SH-SY5Y (cell line): ENCODE data around the gene SPACA6.

Source experiments
- GATA2 ChIP-seq: IDR thresholded peaks from 2 replicates; pipeline ENCODE4 v1.6.1; 2011; ENCODE audit warnings: mild to moderate bottlenecking, low read depth, low read length
- GATA3 ChIP-seq: IDR thresholded peaks from 2 replicates; pipeline ENCODE4 v1.6.1; 2011; ENCODE audit warnings: low read depth, mild to moderate bottlenecking, low read length, moderate library complexity

The SPACA6 gene

DNA sequence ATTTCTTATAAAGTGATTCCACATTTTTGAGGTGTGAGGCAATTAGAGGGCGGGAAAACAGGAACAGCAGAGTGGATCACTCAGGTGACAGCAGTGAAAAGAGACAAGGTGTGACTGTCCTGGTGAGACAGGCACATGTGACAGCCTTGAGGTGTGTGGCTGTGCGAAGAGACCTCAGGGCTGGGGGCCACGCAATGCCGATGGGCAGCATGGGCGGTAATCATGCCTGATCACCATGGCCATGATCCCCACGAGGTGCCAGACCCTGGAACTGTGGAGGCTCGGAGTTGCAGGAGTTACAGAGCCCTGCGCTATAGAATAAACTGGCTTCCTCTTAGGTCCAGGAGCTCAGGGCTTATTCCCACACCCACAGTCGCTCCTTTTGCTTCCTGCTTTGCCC, 2.0 kb downstream of the SPACA6 start:
- no peak for TF ChIP-seq GATA2
- TF ChIP-seq GATA3 = no peak

- no peak for TF ChIP-seq GATA2
- TF ChIP-seq GATA3 = no peak
Measured at GRCh38 chr19:51695702-51696315, 2.7 kb downstream of the SPACA6 start.

GRCh38 chr19:51696606-51697005, 3.5 kb downstream of the SPACA6 start:
- TF ChIP-seq GATA3 = no peak
- no peak for TF ChIP-seq GATA2

GRCh38 chr19:51697169-51697776, 4.1 kb downstream of the SPACA6 start:
- no peak for TF ChIP-seq GATA3
- TF ChIP-seq GATA2 = no peak

DNA sequence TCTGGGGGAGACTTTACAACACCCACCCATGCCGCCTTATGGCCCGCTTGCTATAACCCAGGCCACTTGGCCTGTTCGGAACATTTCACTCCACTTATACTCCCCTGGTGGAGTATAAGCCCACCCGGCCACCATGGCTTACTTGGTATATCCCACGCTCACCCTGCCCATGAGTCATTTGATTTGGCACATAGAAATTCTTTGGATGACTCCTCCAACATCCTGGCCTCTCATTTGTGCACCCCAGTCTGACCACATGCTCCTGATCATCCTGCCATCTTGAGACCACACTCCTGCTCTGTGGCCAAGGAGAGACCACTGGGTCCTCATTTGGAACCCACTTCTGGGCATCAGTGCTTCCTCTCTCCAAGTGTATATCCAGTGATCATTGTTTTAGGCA, 5.2 kb downstream of the SPACA6 start:
- TF ChIP-seq GATA3 = no peak
- TF ChIP-seq GATA2 = no peak

DNA sequence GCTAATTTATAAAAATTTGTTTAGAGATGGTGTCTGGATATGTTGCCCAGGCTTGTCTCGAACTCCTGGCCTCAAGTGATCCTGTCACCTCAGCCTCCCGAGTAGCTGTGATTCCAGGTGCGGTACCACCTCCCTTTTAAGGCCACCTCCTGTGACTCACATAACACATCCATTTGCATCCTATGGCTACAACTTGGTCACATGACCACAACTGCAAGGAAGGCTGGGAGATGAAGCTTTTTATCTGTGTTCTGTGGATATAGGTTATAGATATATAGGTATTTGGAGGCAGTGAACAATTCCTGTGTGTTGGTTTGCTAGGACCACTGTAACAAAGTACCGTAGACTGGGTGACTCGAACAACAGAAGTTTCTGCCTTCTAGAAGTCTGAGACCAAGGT, 6.0 kb downstream of the SPACA6 start:
- TF ChIP-seq GATA2 = no peak
- TF ChIP-seq GATA3 = no peak

DNA sequence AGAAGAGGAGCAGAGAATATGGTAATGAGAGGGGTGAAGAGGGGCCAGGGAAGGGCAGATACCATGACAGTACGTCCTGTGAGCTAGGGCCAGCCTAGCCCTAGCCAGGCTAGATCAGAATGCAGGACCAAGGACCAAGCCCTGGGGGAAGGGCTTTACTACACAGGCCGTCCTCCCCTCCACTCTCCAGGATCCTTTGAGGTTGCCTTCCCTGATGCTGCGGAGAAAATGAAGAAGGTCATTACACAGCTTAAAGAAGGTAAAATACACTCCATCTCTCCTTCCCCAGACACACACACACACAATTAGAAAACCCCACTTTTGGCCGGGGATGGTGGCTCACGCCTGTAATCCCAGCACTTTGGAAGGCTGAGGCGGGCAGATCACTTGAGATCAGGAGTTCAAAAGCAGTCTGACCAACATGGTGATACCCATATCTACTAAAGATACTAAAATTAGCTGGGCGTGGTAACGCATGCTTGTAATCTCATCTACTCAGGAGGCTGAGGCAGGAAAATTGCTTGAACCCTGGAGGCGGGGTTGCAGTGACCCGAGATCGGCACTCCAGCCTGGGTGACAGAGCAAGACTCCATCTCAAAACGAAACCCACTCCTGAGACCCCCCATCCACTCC, 8.5 kb downstream of the SPACA6 start:
- TF ChIP-seq GATA2 = no peak
- no peak for TF ChIP-seq GATA3

DNA sequence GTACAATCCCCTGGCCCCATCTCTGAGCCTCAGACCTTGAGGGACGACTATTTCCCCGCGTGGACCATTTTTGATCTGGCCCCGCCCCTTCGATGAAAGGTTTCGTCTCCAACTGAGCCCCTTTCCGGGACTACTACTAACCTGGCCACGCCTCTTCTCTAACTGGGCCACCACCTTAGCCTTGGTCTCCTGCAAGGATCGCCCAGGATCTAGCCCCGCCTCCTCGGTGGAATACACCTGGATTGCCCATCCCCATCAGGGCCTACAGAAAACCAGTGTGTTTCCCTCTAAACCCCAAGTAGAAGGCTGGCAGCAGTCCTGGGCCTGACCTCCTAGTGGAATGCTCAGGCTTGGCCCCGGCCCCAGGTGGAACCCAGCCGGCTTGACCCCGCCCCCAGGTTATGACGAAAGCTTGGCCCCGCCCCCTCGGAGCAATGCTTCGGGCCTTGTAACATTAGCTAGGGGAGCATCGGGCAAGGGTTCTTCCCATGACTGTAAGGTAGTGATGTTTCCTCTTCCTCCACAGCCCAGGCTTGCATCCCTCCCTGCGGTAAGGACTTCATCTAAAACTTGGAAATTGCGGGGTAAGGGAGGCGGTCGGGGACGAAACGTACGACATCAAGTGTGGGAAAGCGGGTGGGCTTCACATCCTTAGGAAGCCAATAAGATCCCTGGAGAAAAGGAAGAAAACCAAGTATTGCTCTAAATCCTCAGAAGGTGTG, 9.1 kb downstream of the SPACA6 start:
- TF ChIP-seq GATA2 (no peak), GATA3 (no peak)

GRCh38 chr19:51702825-51703574, 9.9 kb downstream of the SPACA6 start:
- TF ChIP-seq GATA3 (no peak), GATA2 (no peak)

- no peak for TF ChIP-seq GATA3
- TF ChIP-seq GATA2 = no peak
Measured at GRCh38 chr19:51703575-51704515, 10.7 kb downstream of the SPACA6 start.

- TF ChIP-seq GATA3 (no peak), GATA2 (no peak)
Measured at GRCh38 chr19:51704626-51705025, 11.5 kb downstream of the SPACA6 start.

DNA sequence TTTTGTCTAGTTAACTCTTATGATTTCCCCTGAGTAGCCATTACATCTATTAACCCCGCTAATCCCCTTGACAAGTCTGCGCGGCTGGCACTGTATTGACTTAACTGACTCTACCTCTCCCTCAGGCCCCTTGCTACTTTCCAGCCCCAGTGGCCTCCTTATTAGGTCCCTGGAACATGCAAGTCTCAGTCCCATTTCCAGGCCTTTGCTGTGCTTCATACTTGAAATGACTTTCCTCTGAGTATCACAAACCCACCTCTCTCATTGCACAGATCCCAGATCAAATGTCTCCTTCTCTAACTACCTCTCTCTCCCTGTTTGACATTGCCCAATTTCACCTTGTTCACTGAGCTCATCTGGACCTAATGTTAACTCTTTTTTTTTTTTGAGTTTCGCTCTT, 13.2 kb downstream of the SPACA6 start:
- TF ChIP-seq GATA2 (no peak), GATA3 (no peak)

DNA sequence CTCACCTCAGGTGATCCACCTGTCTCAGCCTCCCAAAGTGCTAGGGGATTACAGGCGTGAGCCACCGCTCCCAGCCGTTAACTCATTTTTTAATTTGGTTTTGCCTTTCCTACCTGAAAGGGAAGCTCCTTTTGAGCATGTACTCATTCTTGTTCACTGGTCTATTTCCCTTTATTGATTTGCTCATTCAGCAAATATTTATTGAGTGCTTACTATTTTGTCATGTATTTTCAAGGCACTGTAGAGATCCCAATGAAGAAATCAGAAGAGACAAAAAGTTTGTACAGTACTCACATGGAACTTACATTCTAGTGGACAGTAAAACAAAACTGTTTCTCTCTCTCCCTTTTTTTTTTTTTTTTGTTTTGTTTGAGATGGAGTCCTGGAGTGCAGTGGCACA, 13.8 kb downstream of the SPACA6 start:
- TF ChIP-seq GATA2 (no peak), GATA3 (no peak)
